ENCODE data around the gene AMACR. TPM values are rescaled to one million over a fixed set of nuclear protein-coding genes. Genes with fewer than 3 reads are reported as not detected.

Gene AMACR
- total RNA-seq, 1 donor from 2014 or later: 30.7 TPM

GRCh38 chr5:34017254-34017653, 9.4 kb upstream of the AMACR start:
- Mint-ChIP-seq H3K4me3 (no peak overlapping the region), H3K27me3 (no peaks in the 10 kb centered on the region), H3K36me3 (peaks cover 11% of the 10 kb centered on the region), H3K4me1 (ENCODE audit: unreplicated experiment) (peaks cover 4% of the 10 kb centered on the region), H3K27ac (no peak overlapping the region), H3K9me3 (no peaks in the 10 kb centered on the region)
- no peak for TF ChIP-seq CTCF (conservative IDR thresholded peaks at IDR 0.05)
- DNase-seq (ENCODE audit: extremely low spot score, unreplicated experiment): no peak

DNA sequence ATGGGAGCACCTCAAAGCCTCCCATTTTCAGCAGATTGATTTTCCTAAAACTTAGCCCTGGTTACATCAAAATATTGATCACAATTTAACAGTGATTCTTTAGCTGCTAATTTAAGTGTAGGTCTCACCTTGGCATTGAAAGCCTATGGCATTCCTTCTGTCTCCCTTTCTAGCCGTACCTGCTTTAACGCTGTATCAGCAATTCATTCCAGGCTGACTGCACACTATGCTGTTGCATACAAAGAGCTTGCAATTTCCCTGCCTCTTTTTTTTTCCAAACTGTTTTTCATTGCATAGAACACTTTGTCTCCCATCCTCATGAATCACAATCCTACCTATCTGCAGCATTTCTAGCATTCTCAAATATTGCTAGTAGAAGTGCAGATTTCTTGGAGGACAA, 8.9 kb upstream of the AMACR start:
- peaks cover 8% of the 10 kb centered on the region for H3K36me3 Mint-ChIP-seq
- no peaks in the 10 kb centered on the region for H3K27me3 Mint-ChIP-seq
- no peak for DNase-seq (ENCODE audit: extremely low spot score, unreplicated experiment)
- H3K4me1 Mint-ChIP-seq (ENCODE audit: unreplicated experiment): no peaks in the 10 kb centered on the region
- no peaks in the 10 kb centered on the region for H3K9me3 Mint-ChIP-seq
- H3K4me3 Mint-ChIP-seq: no peak overlapping the region
- H3K27ac Mint-ChIP-seq: no peak overlapping the region
- TF ChIP-seq CTCF (conservative IDR thresholded peaks at IDR 0.05): no peak

DNA sequence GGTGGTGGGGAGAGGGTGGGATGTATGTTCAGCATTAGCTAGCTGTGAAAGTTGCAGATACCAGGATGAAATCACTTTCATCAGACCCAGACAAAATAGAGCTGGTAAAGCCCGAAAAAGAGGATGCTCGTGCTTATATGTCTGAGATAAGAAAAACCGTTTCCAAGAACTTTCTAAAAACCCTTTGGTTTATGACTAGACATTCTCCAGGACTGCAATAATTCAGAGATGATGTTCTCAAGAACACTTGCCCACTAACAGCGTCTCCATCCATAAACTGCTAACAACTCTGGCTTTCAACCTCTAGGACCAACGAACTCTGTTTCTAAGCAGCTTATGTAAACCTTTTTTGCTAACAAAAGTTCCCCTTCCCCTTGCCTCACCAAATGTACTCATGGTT, 8.4 kb upstream of the AMACR start:
- Mint-ChIP-seq H3K4me1 (ENCODE audit: unreplicated experiment) (no peaks in the 10 kb centered on the region), H3K36me3 (peaks cover 4% of the 10 kb centered on the region), H3K27me3 (no peaks in the 10 kb centered on the region), H3K9me3 (no peaks in the 10 kb centered on the region), H3K4me3 (no peak overlapping the region), H3K27ac (no peak overlapping the region)
- no peak for DNase-seq (ENCODE audit: extremely low spot score, unreplicated experiment)
- TF ChIP-seq CTCF (conservative IDR thresholded peaks at IDR 0.05): no peak

- no peak for DNase-seq (ENCODE audit: extremely low spot score, unreplicated experiment)
- no peaks in the 10 kb centered on the region for H3K27me3 Mint-ChIP-seq
- H3K9me3 Mint-ChIP-seq: peaks cover 4% of the 10 kb centered on the region
- no peak overlapping the region for H3K4me3 Mint-ChIP-seq
- TF ChIP-seq CTCF (conservative IDR thresholded peaks at IDR 0.05): no peak
- H3K4me1 Mint-ChIP-seq (ENCODE audit: unreplicated experiment): peaks cover 4% of the 10 kb centered on the region
- no peak overlapping the region for H3K27ac Mint-ChIP-seq
- peaks cover 3% of the 10 kb centered on the region for H3K36me3 Mint-ChIP-seq
Measured at GRCh38 chr5:34015120-34015822, 7.4 kb upstream of the AMACR start.

- DNase-seq (ENCODE audit: extremely low spot score, unreplicated experiment): no peak
- no peaks in the 10 kb centered on the region for H3K27me3 Mint-ChIP-seq
- TF ChIP-seq CTCF (conservative IDR thresholded peaks at IDR 0.05): no peak
- peaks cover 11% of the 10 kb centered on the region for H3K4me1 Mint-ChIP-seq (ENCODE audit: unreplicated experiment)
- H3K9me3 Mint-ChIP-seq: peaks cover 4% of the 10 kb centered on the region
- H3K36me3 Mint-ChIP-seq: peaks cover 3% of the 10 kb centered on the region
- no peak overlapping the region for H3K27ac Mint-ChIP-seq
- H3K4me3 Mint-ChIP-seq: no peak overlapping the region
Measured at GRCh38 chr5:34014626-34015025, 6.8 kb upstream of the AMACR start.

All from type B pancreatic cell (in vitro differentiated cells).